H9 (cell line): Measurements from ENCODE around the gene NKD2. TPM values are rescaled to one million over a fixed set of nuclear protein-coding genes. Genes with fewer than 3 reads are reported as not detected.

Source experiments
- DNase-seq: peaks from one replicate; pipeline ENCODE4 v3.0.0-alpha.2; 2017
- H2AFZ ChIP-seq: one replicate; pipeline ENCODE4 v1.6.1; 2013; ENCODE audit warnings: mild to moderate bottlenecking, low read length, control low read depth, moderate library complexity
- H2AK5ac ChIP-seq: 2 replicates; pipeline ENCODE4 v1.6.1; 2013; ENCODE audit warnings: low read length, control low read depth, mixed read lengths; ENCODE audit not compliant: insufficient read length
- H2BK120ac ChIP-seq: one replicate; pipeline ENCODE4 v1.6.1; 2013; ENCODE audit warnings: low read depth, mild to moderate bottlenecking, low read length, control low read depth, inconsistent platforms; ENCODE audit not compliant: poor library complexity, severe bottlenecking
- H2BK12ac ChIP-seq: 2 replicates; pipeline ENCODE4 v1.6.1; 2013; ENCODE audit warnings: low read length, control low read depth, mixed read lengths, low read depth; ENCODE audit not compliant: insufficient read length
- H2BK15ac ChIP-seq: 2 replicates; pipeline ENCODE4 v1.6.1; 2013; ENCODE audit warnings: low read depth, low read length, control low read depth
- H2BK20ac ChIP-seq: one replicate; pipeline ENCODE4 v1.6.1; 2013; ENCODE audit warnings: low read depth, mild to moderate bottlenecking, low read length, control low read depth, inconsistent platforms; ENCODE audit not compliant: poor library complexity, severe bottlenecking
- H2BK5ac ChIP-seq: 2 replicates; pipeline ENCODE4 v1.6.1; 2013; ENCODE audit warnings: low read length, control low read depth, mixed read lengths; ENCODE audit not compliant: insufficient read length
- H3K14ac ChIP-seq: 2 replicates; pipeline ENCODE4 v1.6.1; 2013; ENCODE audit warnings: low read length, control low read depth; ENCODE audit not compliant: insufficient read depth
- H3K18ac ChIP-seq: 2 replicates; pipeline ENCODE4 v1.6.1; 2013; ENCODE audit warnings: low read depth, mild to moderate bottlenecking, mixed read lengths, low read length, control low read depth; ENCODE audit not compliant: insufficient read length
- H3K23ac ChIP-seq: 2 replicates; pipeline ENCODE4 v1.6.1; 2013; ENCODE audit warnings: low read length, control low read depth, mixed read lengths, low read depth; ENCODE audit not compliant: insufficient read length
- H3K23me2 ChIP-seq: 2 replicates; pipeline ENCODE4 v1.6.1; 2013; ENCODE audit warnings: low read depth, mild to moderate bottlenecking, mixed read lengths, low read length, control low read depth; ENCODE audit not compliant: insufficient read length, poor library complexity, severe bottlenecking
- H3K27ac ChIP-seq: 2 replicates; pipeline ENCODE4 v1.5.1; 2013; ENCODE audit warnings: low read length, control low read depth, mixed read lengths, low read depth; ENCODE audit not compliant: insufficient read length
- H3K27me3 ChIP-seq: 2 replicates; pipeline ENCODE4 v1.6.1; 2013; ENCODE audit warnings: low read length, control low read depth, inconsistent platforms; ENCODE audit not compliant: insufficient read depth
- H3K4ac ChIP-seq: 2 replicates; pipeline ENCODE4 v1.6.1; 2013; ENCODE audit warnings: low read depth, mild to moderate bottlenecking, control low read depth, inconsistent platforms, low read length, moderate library complexity
- H3K4me1 ChIP-seq: 2 replicates; pipeline ENCODE4 v1.6.1; 2013; ENCODE audit warnings: low read length, control low read depth, inconsistent platforms; ENCODE audit not compliant: insufficient read depth
- H3K4me2 ChIP-seq: 2 replicates; pipeline ENCODE4 v1.6.1; 2013; ENCODE audit warnings: low read length, control low read depth, mixed read lengths; ENCODE audit not compliant: insufficient read length, insufficient read depth
- H3K56ac ChIP-seq: 2 replicates; pipeline ENCODE4 v1.6.1; 2013; ENCODE audit warnings: low read depth, mild to moderate bottlenecking, mixed read lengths, low read length, control low read depth; ENCODE audit not compliant: insufficient read length
- H3K79me1 ChIP-seq: 2 replicates; pipeline ENCODE4 v1.6.1; 2013; ENCODE audit warnings: low read depth, mild to moderate bottlenecking, moderate library complexity, low read length, control low read depth, inconsistent platforms; ENCODE audit not compliant: insufficient read depth, poor library complexity, severe bottlenecking
- H3K79me2 ChIP-seq: 2 replicates; pipeline ENCODE4 v1.6.1; 2013; ENCODE audit warnings: low read length, control low read depth, inconsistent platforms; ENCODE audit not compliant: insufficient read depth
- H3K9ac ChIP-seq: 2 replicates; pipeline ENCODE4 v1.6.1; 2013; ENCODE audit warnings: low read length, control low read depth, mixed read lengths; ENCODE audit not compliant: insufficient read length; ENCODE audit errors: extremely low read depth
- H3K9me3 ChIP-seq: one replicate; pipeline ENCODE4 v1.6.1; 2013; ENCODE audit warnings: low read depth, low read length, inconsistent platforms; ENCODE audit not compliant: control insufficient read depth
- H3T11ph ChIP-seq: one replicate; pipeline ENCODE4 v1.6.1; 2013; ENCODE audit warnings: mild to moderate bottlenecking, low read length, control low read depth, inconsistent platforms
- H4K20me1 ChIP-seq: one replicate; pipeline ENCODE4 v1.6.1; 2013; ENCODE audit not compliant: control insufficient read depth, insufficient read length, insufficient read depth
- H4K5ac ChIP-seq: 2 replicates; pipeline ENCODE4 v1.6.1; 2013; ENCODE audit warnings: low read depth, mild to moderate bottlenecking, mixed read lengths, low read length, control low read depth; ENCODE audit not compliant: insufficient read length
- H4K8ac ChIP-seq: replicated peaks from 2 replicates; pipeline ENCODE4 v1.6.1; 2013; ENCODE audit warnings: low read length, control low read depth, mixed read lengths, low read depth; ENCODE audit not compliant: insufficient read length
- H4K91ac ChIP-seq: 2 replicates; pipeline ENCODE4 v1.6.1; 2013; ENCODE audit warnings: low read depth, mild to moderate bottlenecking, moderate library complexity, mixed read lengths, low read length, control low read depth; ENCODE audit not compliant: insufficient read length
- H3K27ac Mint-ChIP-seq, 3 experiments: 2 replicates in 2 of 3; 3 replicates in 1 of 3; pipeline ENCODE4 v1.8.0; 2020 to 2021; ENCODE audit warnings: mixed read lengths in 3 of 3, mild to moderate bottlenecking in 1 of 3, moderate library complexity in 1 of 3
- H3K27me3 Mint-ChIP-seq: 2 replicates; pipeline ENCODE4 v1.8.0; 2021; ENCODE audit warnings: low read depth, mild to moderate bottlenecking, moderate library complexity, mixed read lengths
- H3K36me3 Mint-ChIP-seq, 3 experiments: 2 replicates in 2 of 3; 3 replicates in 1 of 3; pipeline ENCODE4 v1.8.0; 2020 to 2021; ENCODE audit warnings: low read depth in 3 of 3, mixed read lengths in 3 of 3; ENCODE audit not compliant: insufficient read depth in 1 of 3
- H3K4me1 Mint-ChIP-seq, 2 experiments: 2 replicates each; pipeline ENCODE4 v1.8.0; 2020; ENCODE audit warnings: mixed read lengths in 2 of 2
- H3K4me3 Mint-ChIP-seq, 2 experiments: 2 replicates in 1 of 2; 3 replicates in 1 of 2; pipeline ENCODE4 v1.8.0; 2020 to 2021; ENCODE audit warnings: mild to moderate bottlenecking in 2 of 2, mixed read lengths in 2 of 2, moderate library complexity in 1 of 2
- H3K9me3 Mint-ChIP-seq, 2 experiments: 2 replicates in 1 of 2; 3 replicates in 1 of 2; pipeline ENCODE4 v1.8.0; 2020; ENCODE audit warnings: mild to moderate bottlenecking in 2 of 2, mixed read lengths in 2 of 2, moderate library complexity in 1 of 2
- WGBS: extraction: QIAGEN DNeasy Blood & Tissue Kit; methylation state at CpG from one replicate; pipeline ENCODE4 v1.1.7; 2013; ENCODE audit warnings: missing lambda C conversion rate, low lambda C conversion rate, mixed read lengths; ENCODE audit not compliant: insufficient read length; ENCODE audit errors: extremely low coverage; 5-methylcytosine and 5-hydroxymethylcytosine counted together
- total RNA-seq: library from RNA; stranded (reverse); gene quantifications from 2 replicates; pipeline ENCODE4 v1.2.1, GENCODE V29; 2021
- TF ChIP-seq, protein P1 (sequence below): fragments of 200-600 bp; sonication (generic); conservative IDR thresholded peaks from 3 replicates; pipeline ENCODE4 v1.8.0; 2021; ENCODE audit warnings: antibody characterized with exemption, mild to moderate bottlenecking

The NKD2 gene
- total RNA-seq, 1 experiment from 2014 or later, result 7.3 TPM

DNA sequence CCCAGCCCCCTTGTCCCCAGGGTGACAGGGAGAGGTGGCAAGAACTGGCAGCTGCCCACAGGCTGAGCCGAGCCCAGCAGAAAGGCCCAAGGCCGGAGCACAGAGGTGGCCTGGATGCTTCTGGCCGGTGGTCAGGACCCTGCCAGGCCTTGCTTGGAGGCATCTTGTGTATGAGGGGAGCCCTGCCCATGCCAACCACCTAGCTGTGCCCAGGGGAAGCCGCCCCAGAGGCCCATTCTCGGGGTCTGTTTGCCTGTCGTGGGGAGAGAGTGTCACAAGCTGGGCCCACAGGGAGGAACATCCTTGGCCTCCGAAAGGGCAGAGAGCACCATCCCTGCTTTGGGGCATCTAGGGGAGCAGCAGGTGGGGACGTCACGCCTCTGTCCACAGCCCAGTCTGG, 10.0 kb downstream of the NKD2 start:
- H3K4me1 ChIP-seq, result no peaks in the 10 kb centered on the region; the same call in 1 of the 2 replicates
- no peak overlapping the region for H4K5ac ChIP-seq
- H3K27ac ChIP-seq, result no peak overlapping the region
- no peak overlapping the region for H3K18ac ChIP-seq
- Mint-ChIP-seq H3K27me3 (no peaks in the 10 kb centered on the region), H3K27ac (peak overlapping the region in 1 of 3 experiments; percentile 37; a peak in 1 of 7 replicates), H3K36me3 (no peaks in the 10 kb centered on the region), H3K4me3 (no peak overlapping the region), H3K9me3 (no peaks in the 10 kb centered on the region; a peak in 1 of 5 replicates), H3K4me1 (peaks cover 14 to 17% of the 10 kb centered on the region in 2 experiments)
- no peak overlapping the region for H3K56ac ChIP-seq
- H2BK120ac ChIP-seq, result no peak overlapping the region
- no peak overlapping the region for H3K9ac ChIP-seq
- no peak overlapping the region for H4K91ac ChIP-seq
- H3K14ac ChIP-seq, result no peak overlapping the region; the same call in 1 of the 2 replicates
- H3T11ph ChIP-seq, result no peak overlapping the region
- H2BK15ac ChIP-seq, result no peak overlapping the region
- no peak overlapping the region for H3K4me2 ChIP-seq
- H4K8ac ChIP-seq, result no peak overlapping the region
- H2BK12ac ChIP-seq, result no peak overlapping the region
- no peaks in the 10 kb centered on the region for H3K9me3 ChIP-seq
- no CpG with 5 or more reads among the region's 9 CpGs for WGBS
- no peaks in the 10 kb centered on the region for H3K79me2 ChIP-seq
- TF ChIP-seq, protein P1, sequence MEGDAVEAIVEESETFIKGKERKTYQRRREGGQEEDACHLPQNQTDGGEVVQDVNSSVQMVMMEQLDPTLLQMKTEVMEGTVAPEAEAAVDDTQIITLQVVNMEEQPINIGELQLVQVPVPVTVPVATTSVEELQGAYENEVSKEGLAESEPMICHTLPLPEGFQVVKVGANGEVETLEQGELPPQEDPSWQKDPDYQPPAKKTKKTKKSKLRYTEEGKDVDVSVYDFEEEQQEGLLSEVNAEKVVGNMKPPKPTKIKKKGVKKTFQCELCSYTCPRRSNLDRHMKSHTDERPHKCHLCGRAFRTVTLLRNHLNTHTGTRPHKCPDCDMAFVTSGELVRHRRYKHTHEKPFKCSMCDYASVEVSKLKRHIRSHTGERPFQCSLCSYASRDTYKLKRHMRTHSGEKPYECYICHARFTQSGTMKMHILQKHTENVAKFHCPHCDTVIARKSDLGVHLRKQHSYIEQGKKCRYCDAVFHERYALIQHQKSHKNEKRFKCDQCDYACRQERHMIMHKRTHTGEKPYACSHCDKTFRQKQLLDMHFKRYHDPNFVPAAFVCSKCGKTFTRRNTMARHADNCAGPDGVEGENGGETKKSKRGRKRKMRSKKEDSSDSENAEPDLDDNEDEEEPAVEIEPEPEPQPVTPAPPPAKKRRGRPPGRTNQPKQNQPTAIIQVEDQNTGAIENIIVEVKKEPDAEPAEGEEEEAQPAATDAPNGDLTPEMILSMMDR, result no peak
- H3K4ac ChIP-seq, result no peak overlapping the region
- no peak overlapping the region for H2AFZ ChIP-seq
- H2AK5ac ChIP-seq, result no peak overlapping the region
- no peaks in the 10 kb centered on the region for H4K20me1 ChIP-seq
- no peak overlapping the region for H3K23ac ChIP-seq
- H3K79me1 ChIP-seq, result no peaks in the 10 kb centered on the region
- no peak for DNase-seq
- H3K27me3 ChIP-seq, result no peaks in the 10 kb centered on the region
- H2BK5ac ChIP-seq, result no peak overlapping the region
- H2BK20ac ChIP-seq, result no peak overlapping the region
- no peaks in the 10 kb centered on the region for H3K23me2 ChIP-seq
